K562 (cell line): ENCODE results near the gene ZNF652. TPM values are rescaled to one million over a fixed set of nuclear protein-coding genes. Genes with fewer than 3 reads are reported as not detected.

ENCODE experiments used
- C11orf30 ChIP-seq: fragments of 450-650 bp; IDR thresholded peaks from 2 replicates; pipeline ENCODE4 v1.6.1; 2016; ENCODE audit warnings: low read depth, mild to moderate bottlenecking
- CREB1 ChIP-seq, 2 experiments: sonication (generic) in 1 of 2; formaldehyde crosslinking in 1 of 2; IDR thresholded peaks; 2 replicates each; pipeline versions ENCODE4 v1.6.1 to v1.8.0; 2012 to 2022; ENCODE audit warnings: inconsistent platforms in 1 of 2, mild to moderate bottlenecking in 1 of 2, missing genetic modification reagents in 1 of 2, moderate library complexity in 1 of 2
- ELF4 ChIP-seq: fragments of 450-650 bp; formaldehyde crosslinking; IDR thresholded peaks from 2 replicates; pipeline ENCODE4 v1.4.0; 2022; ENCODE audit warnings: missing genetic modification characterization
- ESRRA ChIP-seq: fragments of 450-650 bp; IDR thresholded peaks from 2 replicates; pipeline ENCODE4 v1.6.1; 2014; ENCODE audit warnings: low read depth, mild to moderate bottlenecking, moderate library complexity, borderline replicate concordance
- FOS ChIP-seq: IDR thresholded peaks from 3 replicates; pipeline ENCODE4 v1.6.1; 2011; ENCODE audit not compliant: insufficient read length; ENCODE audit errors: extremely low read depth
- GTF2F1 ChIP-seq: IDR thresholded peaks from 2 replicates; pipeline ENCODE4 v1.6.1; 2011; ENCODE audit warnings: low read depth, low read length, improper control_type of control experiment
- HEY1 ChIP-seq: fragments of 250-450 bp; sonication (Bioruptor Pico); IDR thresholded peaks from 2 replicates; pipeline ENCODE4 v1.5.0; 2020; ENCODE audit warnings: mild to moderate bottlenecking, moderate library complexity, borderline replicate concordance
- KAT7 ChIP-seq: sonication (generic); formaldehyde crosslinking; IDR thresholded peaks from 2 replicates; pipeline ENCODE4 v1.8.0; 2022; ENCODE audit warnings: missing genetic modification reagents, mild to moderate bottlenecking, borderline replicate concordance
- KLF6 ChIP-seq: fragments of 250-450 bp; sonication (Bioruptor Pico); IDR thresholded peaks from 2 replicates; pipeline ENCODE4 v1.4.0; 2020; ENCODE audit warnings: mild to moderate bottlenecking, moderate library complexity, borderline replicate concordance
- MYNN ChIP-seq, 2 experiments: sonication (generic); formaldehyde crosslinking in 1 of 2; IDR thresholded peaks; 2 replicates each; pipeline versions ENCODE4 v1.5.0 to v1.6.1; 2016 to 2020; ENCODE audit warnings: antibody characterized with exemption in 1 of 2, missing genetic modification reagents in 1 of 2
- NCOA4 ChIP-seq: fragments of 450-650 bp; IDR thresholded peaks from 2 replicates; pipeline ENCODE4 v1.6.1; 2018; ENCODE audit warnings: mild to moderate bottlenecking; ENCODE audit not compliant: partially characterized antibody
- POLR2AphosphoS2 ChIP-seq: IDR thresholded peaks from 2 replicates; pipeline ENCODE4 v1.6.1; 2012; ENCODE audit warnings: low read length, improper control_type of control experiment
- RB1 ChIP-seq: fragments of 450-650 bp; IDR thresholded peaks from 2 replicates; pipeline ENCODE4 v1.6.1; 2017; ENCODE audit warnings: low read depth, mild to moderate bottlenecking
- RBFOX2 ChIP-seq: fragments of 200-400 bp; formaldehyde crosslinking; IDR thresholded peaks from 2 replicates; pipeline ENCODE4 v1.6.1; 2017; ENCODE audit warnings: low read depth, mild to moderate bottlenecking, low read length, moderate library complexity
- SMAD1 ChIP-seq: fragments of 150-350 bp; IDR thresholded peaks from 2 replicates; pipeline ENCODE4 v1.6.1; 2014; ENCODE audit warnings: low read length, low read depth; ENCODE audit not compliant: partially characterized antibody
- SUPT5H ChIP-seq: fragments of 450-650 bp; IDR thresholded peaks from 2 replicates; pipeline ENCODE4 v1.6.1; 2016
- ZKSCAN3 ChIP-seq: fragments of 250-450 bp; sonication (Bioruptor Pico); IDR thresholded peaks from 2 replicates; pipeline ENCODE4 v1.4.0; 2020
- ZNF282 ChIP-seq: sonication (generic); formaldehyde crosslinking; IDR thresholded peaks from 2 replicates; pipeline ENCODE4 v1.8.1; 2023; ENCODE audit warnings: missing genetic modification reagents
- polyA plus RNA-seq, 8 experiments: library from polyadenylated mRNA; depleted of rRNA in 4 of 8; stranded (reverse) in 5 of 8; unstranded in 3 of 8; fragments of >200 nt; fragmentation: Nextera tagmentation in 2 of 8; fragmentation: Illumina TruSeq in 1 of 8; extraction: Ambion mirVana in 2 of 8; extraction: Trizol in 1 of 8; gene quantifications; 2 replicates each; pipeline versions ENCODE4 v1.2.1 to v1.2.3, GENCODE V29; 2011 to 2014; ENCODE audit warnings: inconsistent platforms in 1 of 8, missing spikeins in 1 of 8
- total RNA-seq, 7 experiments: library from RNA; depleted of rRNA in 6 of 7; stranded (reverse); fragments of >200 nt in 6 of 7; fragmentation: Illumina TruSeq in 2 of 7; extraction: Trizol in 2 of 7; gene quantifications; 2 replicates each; pipeline versions ENCODE4 v1.2.1 to v1.2.3, GENCODE V29; 2011 to 2021; ENCODE audit warnings: low replicate concordance in 1 of 7
- TF ChIP-seq, protein P1 (sequence below): fragments of 450-650 bp; IDR thresholded peaks from 2 replicates; pipeline ENCODE4 v1.6.1; 2016
- TF ChIP-seq, protein P2 (sequence below): sonication (generic); formaldehyde crosslinking; IDR thresholded peaks from 2 replicates; pipeline ENCODE4 v1.9.0; 2022; ENCODE audit warnings: mild to moderate bottlenecking, missing genetic modification reagents
- TF ChIP-seq, protein P3 (sequence below): fragments of 250-450 bp; sonication (Bioruptor Pico); IDR thresholded peaks from 2 replicates; pipeline ENCODE4 v1.8.0; 2021; ENCODE audit warnings: moderate library complexity, mild to moderate bottlenecking, inconsistent platforms
- TF ChIP-seq, protein P4 (sequence below): fragments of 250-450 bp; sonication (Bioruptor Pico); IDR thresholded peaks from 2 replicates; pipeline ENCODE4 v1.4.0; 2020

ZNF652 gene
- total and polyA plus RNA-seq, 9 of the 15 experiments (the other 6 are each of a cell fraction or from before 2014, with no cell fraction given): 5.1 to 15.5 (median 7.8) TPM

DNA sequence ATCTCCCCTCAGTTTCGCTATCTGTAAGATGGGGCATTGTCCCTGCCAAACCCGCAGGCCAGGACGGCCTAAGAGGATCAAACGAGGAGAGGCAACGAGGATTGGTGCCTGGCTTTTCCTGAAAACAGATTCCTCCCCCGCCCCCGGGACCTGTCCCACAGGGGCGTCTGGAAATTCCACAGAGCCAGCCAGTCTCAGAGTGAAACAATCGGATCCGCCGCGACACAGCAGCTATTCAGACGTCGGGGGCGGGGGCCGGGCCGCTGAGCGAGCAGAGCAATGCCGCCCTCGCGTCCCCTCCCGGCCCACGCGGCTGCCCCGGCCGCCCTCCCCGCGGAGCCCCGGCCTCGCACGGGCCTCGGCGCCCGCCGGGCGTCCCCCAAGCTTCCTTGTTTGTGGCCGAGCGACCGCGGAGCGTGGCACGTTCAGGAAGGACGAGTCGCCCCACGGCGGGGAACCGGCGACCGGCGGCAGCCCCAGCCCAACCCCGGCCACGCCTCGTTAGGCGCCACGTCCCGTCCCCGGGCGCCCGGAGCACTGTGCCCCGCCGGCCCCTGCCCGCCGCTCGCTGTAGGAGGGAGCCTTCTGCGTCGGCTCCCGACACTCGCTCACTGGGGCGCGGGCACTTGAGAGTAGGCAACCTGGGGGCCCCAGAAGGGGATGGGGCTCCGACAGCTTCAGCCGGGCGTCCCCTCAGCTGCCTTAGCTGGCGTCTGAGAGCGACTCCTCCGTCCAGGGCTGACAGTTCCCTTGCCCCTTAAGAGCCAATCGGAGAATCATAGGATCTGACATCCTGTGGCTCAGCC lies 101.8 kb downstream of the ZNF652 start (continued):
- TF ChIP-seq SMAD1 (no peak), ELF4 (CRISPR knock-in tag) (no peak), RB1 (peak; percentile 45; the same call in 1 of the 2 replicates), RBFOX2 (peak; percentile 61), HEY1 (CRISPR knock-in tag) (no peak), ESRRA (no peak), GTF2F1 (no peak), POLR2AphosphoS2 (no peak), NCOA4 (no peak), MYNN (IDR thresholded peaks at IDR 0.05) (no peak), MYNN (CRISPR knock-in tag; IDR thresholded peaks at IDR 0.05) (no peak), FOS (no peak), ZKSCAN3 (CRISPR knock-in tag) (no peak), KLF6 (CRISPR knock-in tag) (no peak), CREB1 (IDR thresholded peaks at IDR 0.05) (no peak), CREB1 (CRISPR knock-in tag; IDR thresholded peaks at IDR 0.05) (no peak), SUPT5H (no peak), ZNF282 (CRISPR knock-in tag) (no peak), KAT7 (CRISPR knock-in tag) (no peak), C11orf30 (no peak)
- TF ChIP-seq, protein P1, sequence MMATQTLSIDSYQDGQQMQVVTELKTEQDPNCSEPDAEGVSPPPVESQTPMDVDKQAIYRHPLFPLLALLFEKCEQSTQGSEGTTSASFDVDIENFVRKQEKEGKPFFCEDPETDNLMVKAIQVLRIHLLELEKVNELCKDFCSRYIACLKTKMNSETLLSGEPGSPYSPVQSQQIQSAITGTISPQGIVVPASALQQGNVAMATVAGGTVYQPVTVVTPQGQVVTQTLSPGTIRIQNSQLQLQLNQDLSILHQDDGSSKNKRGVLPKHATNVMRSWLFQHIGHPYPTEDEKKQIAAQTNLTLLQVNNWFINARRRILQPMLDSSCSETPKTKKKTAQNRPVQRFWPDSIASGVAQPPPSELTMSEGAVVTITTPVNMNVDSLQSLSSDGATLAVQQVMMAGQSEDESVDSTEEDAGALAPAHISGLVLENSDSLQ: peak; percentile 20; the same call in 1 of the 2 replicates
- TF ChIP-seq, protein P2, sequence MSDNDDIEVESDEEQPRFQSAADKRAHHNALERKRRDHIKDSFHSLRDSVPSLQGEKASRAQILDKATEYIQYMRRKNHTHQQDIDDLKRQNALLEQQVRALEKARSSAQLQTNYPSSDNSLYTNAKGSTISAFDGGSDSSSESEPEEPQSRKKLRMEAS: no peak
- TF ChIP-seq, protein P3, sequence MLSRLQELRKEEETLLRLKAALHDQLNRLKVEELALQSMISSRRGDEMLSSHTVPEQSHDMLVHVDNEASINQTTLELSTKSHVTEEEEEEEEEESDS (CRISPR knock-in tag): no peak
- TF ChIP-seq, protein P4, sequence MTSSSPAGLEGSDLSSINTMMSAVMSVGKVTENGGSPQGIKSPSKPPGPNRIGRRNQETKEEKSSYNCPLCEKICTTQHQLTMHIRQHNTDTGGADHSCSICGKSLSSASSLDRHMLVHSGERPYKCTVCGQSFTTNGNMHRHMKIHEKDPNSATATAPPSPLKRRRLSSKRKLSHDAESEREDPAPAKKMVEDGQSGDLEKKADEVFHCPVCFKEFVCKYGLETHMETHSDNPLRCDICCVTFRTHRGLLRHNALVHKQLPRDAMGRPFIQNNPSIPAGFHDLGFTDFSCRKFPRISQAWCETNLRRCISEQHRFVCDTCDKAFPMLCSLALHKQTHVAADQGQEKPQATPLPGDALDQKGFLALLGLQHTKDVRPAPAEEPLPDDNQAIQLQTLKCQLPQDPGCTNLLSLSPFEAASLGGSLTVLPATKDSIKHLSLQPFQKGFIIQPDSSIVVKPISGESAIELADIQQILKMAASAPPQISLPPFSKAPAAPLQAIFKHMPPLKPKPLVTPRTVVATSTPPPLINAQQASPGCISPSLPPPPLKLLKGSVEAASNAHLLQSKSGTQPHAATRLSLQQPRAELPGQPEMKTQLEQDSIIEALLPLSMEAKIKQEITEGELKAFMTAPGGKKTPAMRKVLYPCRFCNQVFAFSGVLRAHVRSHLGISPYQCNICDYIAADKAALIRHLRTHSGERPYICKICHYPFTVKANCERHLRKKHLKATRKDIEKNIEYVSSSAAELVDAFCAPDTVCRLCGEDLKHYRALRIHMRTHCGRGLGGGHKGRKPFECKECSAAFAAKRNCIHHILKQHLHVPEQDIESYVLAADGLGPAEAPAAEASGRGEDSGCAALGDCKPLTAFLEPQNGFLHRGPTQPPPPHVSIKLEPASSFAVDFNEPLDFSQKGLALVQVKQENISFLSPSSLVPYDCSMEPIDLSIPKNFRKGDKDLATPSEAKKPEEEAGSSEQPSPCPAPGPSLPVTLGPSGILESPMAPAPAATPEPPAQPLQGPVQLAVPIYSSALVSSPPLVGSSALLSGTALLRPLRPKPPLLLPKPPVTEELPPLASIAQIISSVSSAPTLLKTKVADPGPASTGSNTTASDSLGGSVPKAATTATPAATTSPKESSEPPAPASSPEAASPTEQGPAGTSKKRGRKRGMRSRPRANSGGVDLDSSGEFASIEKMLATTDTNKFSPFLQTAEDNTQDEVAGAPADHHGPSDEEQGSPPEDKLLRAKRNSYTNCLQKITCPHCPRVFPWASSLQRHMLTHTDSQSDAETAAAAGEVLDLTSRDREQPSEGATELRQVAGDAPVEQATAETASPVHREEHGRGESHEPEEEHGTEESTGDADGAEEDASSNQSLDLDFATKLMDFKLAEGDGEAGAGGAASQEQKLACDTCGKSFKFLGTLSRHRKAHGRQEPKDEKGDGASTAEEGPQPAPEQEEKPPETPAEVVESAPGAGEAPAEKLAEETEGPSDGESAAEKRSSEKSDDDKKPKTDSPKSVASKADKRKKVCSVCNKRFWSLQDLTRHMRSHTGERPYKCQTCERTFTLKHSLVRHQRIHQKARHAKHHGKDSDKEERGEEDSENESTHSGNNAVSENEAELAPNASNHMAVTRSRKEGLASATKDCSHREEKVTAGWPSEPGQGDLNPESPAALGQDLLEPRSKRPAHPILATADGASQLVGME (CRISPR knock-in tag): no peak
